ENCODE measurements around the gene COPG2. TPM values are rescaled to one million over a fixed set of nuclear protein-coding genes. Genes with fewer than 3 reads are reported as not detected.
"Not testable (repeated sequence)": the region's sequence is repeated elsewhere in the genome, so short reads cannot be mapped to it uniquely, and the experiment has no call there.

Gene COPG2
- polyA plus RNA-seq (ENCODE audit: insufficient read length in 4 of 4) = 10 to 100 TPM; 51.4 to 71.2 (median 61.6) TPM

GRCh38 chr7:130668258-130669084 lies at the start of gene COPG2:
Gene COPG2, minus strand, starts transcription at chr7:130668748. Its CDS starts 80 bp downstream, at chr7:130668668.
- peak; percentile 70 to 82 (median 82) for DNase-seq (ENCODE audit: low read depth in 4 of 4, low spot score in 3 of 4)

- DNase-seq (ENCODE audit: low read depth in 4 of 4, low spot score in 3 of 4) = no peak
Observed at GRCh38 chr7:130712416-130712815, 43.9 kb upstream of the COPG2 start.

GRCh38 chr7:130708766-130709165 lies 40.2 kb upstream of the COPG2 start:
- no peak for DNase-seq (ENCODE audit: low read depth in 4 of 4, low spot score in 3 of 4)

GRCh38 chr7:130708001-130708400 lies 39.5 kb upstream of the COPG2 start:
- DNase-seq (ENCODE audit: low read depth in 4 of 4, low spot score in 3 of 4) = no peak

GRCh38 chr7:130703851-130704250 lies 35.3 kb upstream of the COPG2 start:
- DNase-seq (ENCODE audit: low read depth in 4 of 4, low spot score in 3 of 4) = no peak

GRCh38 chr7:130701650-130702049 lies 33.1 kb upstream of the COPG2 start:
- no peak for DNase-seq (ENCODE audit: low read depth in 4 of 4, low spot score in 3 of 4)

GRCh38 chr7:130700760-130701159 lies 32.2 kb upstream of the COPG2 start:
- no peak for DNase-seq (ENCODE audit: low read depth in 4 of 4, low spot score in 3 of 4)

GRCh38 chr7:130699686-130700085 lies 31.1 kb upstream of the COPG2 start:
- no peak for DNase-seq (ENCODE audit: low read depth in 4 of 4, low spot score in 3 of 4)

- no peak for DNase-seq (ENCODE audit: low read depth in 4 of 4, low spot score in 3 of 4)
Observed at GRCh38 chr7:130697820-130698219, 29.3 kb upstream of the COPG2 start.

GRCh38 chr7:130695840-130696239 lies 27.3 kb upstream of the COPG2 start:
- DNase-seq (ENCODE audit: low read depth in 4 of 4, low spot score in 3 of 4) = peak in 2 of 4 donors; percentile 2 to 4

- not testable (repeated sequence) for DNase-seq (ENCODE audit: low read depth in 4 of 4, low spot score in 3 of 4)
Observed at GRCh38 chr7:130692396-130692795, 23.8 kb upstream of the COPG2 start.

- DNase-seq (ENCODE audit: low read depth in 4 of 4, low spot score in 3 of 4) = no peak
Observed at GRCh38 chr7:130689683-130690082, 21.1 kb upstream of the COPG2 start.

GRCh38 chr7:130683026-130683425 lies 14.5 kb upstream of the COPG2 start:
- DNase-seq (ENCODE audit: low read depth in 4 of 4, low spot score in 3 of 4) = no peak

GRCh38 chr7:130674456-130674855 lies 5.9 kb upstream of the COPG2 start:
- no peak for DNase-seq (ENCODE audit: low read depth in 4 of 4, low spot score in 3 of 4)

GRCh38 chr7:130673066-130673465 lies 4.5 kb upstream of the COPG2 start:
- no peak for DNase-seq (ENCODE audit: low read depth in 4 of 4, low spot score in 3 of 4)

- no peak for DNase-seq (ENCODE audit: low read depth in 4 of 4, low spot score in 3 of 4)
Observed at GRCh38 chr7:130672146-130672545, 3.6 kb upstream of the COPG2 start.

- DNase-seq (ENCODE audit: low read depth in 4 of 4, low spot score in 3 of 4) = no peak
Observed at GRCh38 chr7:130669085-130669700, 645 bp upstream of the COPG2 start.

GRCh38 chr7:130667593-130668257 lies 823 bp downstream of the COPG2 start:
- DNase-seq (ENCODE audit: low read depth in 4 of 4, low spot score in 3 of 4) = peak in 2 of 4 donors; percentile 2 to 9

GRCh38 chr7:130662426-130662825 lies 6.1 kb downstream of the COPG2 start:
- no peak for DNase-seq (ENCODE audit: low read depth in 4 of 4, low spot score in 3 of 4)

- DNase-seq (ENCODE audit: low read depth in 4 of 4, low spot score in 3 of 4) = no peak
Observed at GRCh38 chr7:130655286-130655685, 13.3 kb downstream of the COPG2 start.

- no peak for DNase-seq (ENCODE audit: low read depth in 4 of 4, low spot score in 3 of 4)
Observed at GRCh38 chr7:130654850-130655249, 13.7 kb downstream of the COPG2 start.
